Hindlimb muscle (tissue), 1 donor: ENCODE results near the gene SIX6. TPM values are rescaled to one million over a fixed set of nuclear protein-coding genes. Genes with fewer than 3 reads are reported as not detected.
A peak's percentile ranks its signal among the peaks of the same experiment; 100 is the strongest.
"Not testable (repeated sequence)": the region's sequence is repeated elsewhere in the genome, so short reads cannot be mapped to it uniquely, and the experiment has no call there.

ENCODE experiments used
- DNase-seq: peaks from one replicate; pipeline ENCODE4 v3.0.0-alpha.2; 2013
- polyA plus RNA-seq: library from polyadenylated mRNA; unstranded; fragments of 120-200 nt; gene quantifications from one replicate; pipeline ENCODE4 v1.2.1, GENCODE V29; 2013; ENCODE audit not compliant: insufficient read length

SIX6 gene
- not detected for polyA plus RNA-seq

- no peak for DNase-seq
Observed at GRCh38 chr14:60508707-60509437, at the start of gene SIX6. Gene SIX6 (plus strand): TSS chr14:60509146. CDS start chr14:60509399, 253 bp downstream.

GRCh38 chr14:60480248-60480647 lies 28.7 kb upstream of the SIX6 start:
- not testable (repeated sequence) for DNase-seq

- DNase-seq = no peak
Observed at GRCh38 chr14:60482743-60483142, 26.2 kb upstream of the SIX6 start.

GRCh38 chr14:60485057-60485597 lies 23.8 kb upstream of the SIX6 start:
- DNase-seq = no peak

- peak; percentile 79 for DNase-seq
Observed at GRCh38 chr14:60485598-60486251, 23.2 kb upstream of the SIX6 start, which contains the start of gene C14orf39. Gene C14orf39 (minus strand): TSS chr14:60486063. CDS start chr14:60485078, 985 bp downstream.

- no peak for DNase-seq
Observed at GRCh38 chr14:60487211-60487610, 21.7 kb upstream of the SIX6 start.

- no peak for DNase-seq
Observed at GRCh38 chr14:60488175-60488574, 20.8 kb upstream of the SIX6 start.

GRCh38 chr14:60490270-60490669 lies 18.7 kb upstream of the SIX6 start:
- no peak for DNase-seq

GRCh38 chr14:60495946-60496345 lies 13.0 kb upstream of the SIX6 start:
- DNase-seq = no peak

- no peak for DNase-seq
Observed at GRCh38 chr14:60502541-60502940, 6.4 kb upstream of the SIX6 start.

GRCh38 chr14:60505448-60505847 lies 3.5 kb upstream of the SIX6 start:
- no peak for DNase-seq

GRCh38 chr14:60506010-60506409 lies 2.9 kb upstream of the SIX6 start:
- DNase-seq = no peak

GRCh38 chr14:60506462-60506984 lies 2.4 kb upstream of the SIX6 start:
- DNase-seq = no peak

GRCh38 chr14:60506985-60507829 lies 1.7 kb upstream of the SIX6 start:
- no peak for DNase-seq

GRCh38 chr14:60508363-60508706 lies 611 bp upstream of the SIX6 start:
- DNase-seq = no peak

- no peak for DNase-seq
Observed at GRCh38 chr14:60509438-60510253, 700 bp downstream of the SIX6 start.

- no peak for DNase-seq
Observed at GRCh38 chr14:60510254-60510950, 1.5 kb downstream of the SIX6 start.

GRCh38 chr14:60510951-60511599 lies 2.1 kb downstream of the SIX6 start:
- DNase-seq = no peak

GRCh38 chr14:60512126-60512525 lies 3.2 kb downstream of the SIX6 start:
- no peak for DNase-seq

- no peak for DNase-seq
Observed at GRCh38 chr14:60512973-60513571, 4.1 kb downstream of the SIX6 start.
